HG02870 (cell line): ENCODE measurements around the gene CLPTM1L.

ENCODE experiments used
- ATAC-seq: cut with Tn5 transposase; IDR thresholded peaks from one replicate; pipeline ENCODE4 v1.9.1; 2021; ENCODE audit warnings: mild to moderate bottlenecking, moderate library complexity; ENCODE audit not compliant: unreplicated experiment

The CLPTM1L gene, protein sequence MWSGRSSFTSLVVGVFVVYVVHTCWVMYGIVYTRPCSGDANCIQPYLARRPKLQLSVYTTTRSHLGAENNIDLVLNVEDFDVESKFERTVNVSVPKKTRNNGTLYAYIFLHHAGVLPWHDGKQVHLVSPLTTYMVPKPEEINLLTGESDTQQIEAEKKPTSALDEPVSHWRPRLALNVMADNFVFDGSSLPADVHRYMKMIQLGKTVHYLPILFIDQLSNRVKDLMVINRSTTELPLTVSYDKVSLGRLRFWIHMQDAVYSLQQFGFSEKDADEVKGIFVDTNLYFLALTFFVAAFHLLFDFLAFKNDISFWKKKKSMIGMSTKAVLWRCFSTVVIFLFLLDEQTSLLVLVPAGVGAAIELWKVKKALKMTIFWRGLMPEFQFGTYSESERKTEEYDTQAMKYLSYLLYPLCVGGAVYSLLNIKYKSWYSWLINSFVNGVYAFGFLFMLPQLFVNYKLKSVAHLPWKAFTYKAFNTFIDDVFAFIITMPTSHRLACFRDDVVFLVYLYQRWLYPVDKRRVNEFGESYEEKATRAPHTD

DNA sequence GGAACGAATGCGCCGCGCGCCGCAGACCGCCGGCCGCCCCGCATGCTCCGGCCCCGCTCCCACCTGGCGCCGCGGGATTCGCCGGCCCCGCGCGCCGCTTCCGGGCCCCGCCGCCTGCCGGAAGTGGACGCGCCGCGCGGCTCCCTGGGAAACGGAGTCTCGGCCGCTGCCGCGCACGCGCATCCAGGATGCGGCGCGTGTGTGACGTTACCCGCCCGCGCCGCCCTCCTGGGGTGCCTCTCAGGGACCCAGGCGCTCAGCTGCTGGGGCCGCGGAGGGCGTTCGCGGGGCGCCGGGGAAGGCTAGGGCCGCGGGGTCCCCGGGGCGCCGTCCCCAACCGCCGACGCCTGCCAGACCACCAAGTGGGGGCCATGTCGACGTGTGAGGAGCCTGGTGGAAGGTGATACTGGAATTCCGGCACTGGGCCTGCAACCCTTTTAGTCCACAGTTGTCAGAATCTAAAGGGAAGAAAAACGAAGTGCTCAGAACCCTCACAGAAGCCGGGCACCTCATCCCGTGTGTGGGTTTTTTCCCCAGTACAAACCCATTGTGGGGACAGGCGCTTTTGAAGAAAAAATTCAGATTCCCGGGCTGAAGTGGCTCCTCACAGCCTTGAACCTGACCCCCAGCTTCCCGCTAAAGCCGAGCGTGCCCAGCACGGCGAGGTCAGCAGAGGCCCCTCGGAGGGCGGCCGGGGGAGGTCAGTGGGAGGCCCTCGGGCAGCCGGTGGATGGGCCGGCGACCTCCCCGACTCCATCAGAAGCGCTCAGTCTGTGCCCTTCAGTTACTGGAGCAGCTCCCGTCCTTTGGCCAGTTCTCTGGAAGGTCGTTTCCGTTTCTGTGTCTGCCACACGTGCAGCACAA, at the start of gene CLPTM1L:
Gene CLPTM1L, minus strand, starts transcription at position 125 of the 864 bp plus-strand sequence. CDS start 258 bp downstream, outside the sequence.
- peak; percentile 59 for ATAC-seq

GRCh38 chr5:1393571-1394501, 48.9 kb upstream of the CLPTM1L start:
- no peak for ATAC-seq

- no peak for ATAC-seq
Measured at GRCh38 chr5:1392801-1393565, 48.1 kb upstream of the CLPTM1L start.

DNA sequence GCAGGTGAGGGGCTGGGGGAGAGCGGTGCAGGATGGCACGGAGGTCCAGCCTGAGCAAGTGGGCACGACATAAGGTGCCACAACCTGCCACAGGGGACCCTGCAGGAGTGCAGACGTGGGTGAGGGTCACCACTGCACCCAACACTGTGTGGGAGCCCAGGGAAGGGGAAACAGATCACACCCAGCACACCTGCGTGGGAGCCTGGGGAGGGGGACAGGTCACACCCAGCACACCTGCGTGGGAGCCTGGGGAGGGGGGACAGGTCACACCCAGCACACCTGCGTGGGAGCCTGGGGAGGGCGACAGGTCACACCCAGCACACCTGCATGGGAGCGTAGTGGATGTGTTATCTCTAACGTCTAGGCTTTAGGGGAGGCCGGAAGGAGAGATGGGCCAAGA, 47.4 kb upstream of the CLPTM1L start:
- no peak for ATAC-seq

DNA sequence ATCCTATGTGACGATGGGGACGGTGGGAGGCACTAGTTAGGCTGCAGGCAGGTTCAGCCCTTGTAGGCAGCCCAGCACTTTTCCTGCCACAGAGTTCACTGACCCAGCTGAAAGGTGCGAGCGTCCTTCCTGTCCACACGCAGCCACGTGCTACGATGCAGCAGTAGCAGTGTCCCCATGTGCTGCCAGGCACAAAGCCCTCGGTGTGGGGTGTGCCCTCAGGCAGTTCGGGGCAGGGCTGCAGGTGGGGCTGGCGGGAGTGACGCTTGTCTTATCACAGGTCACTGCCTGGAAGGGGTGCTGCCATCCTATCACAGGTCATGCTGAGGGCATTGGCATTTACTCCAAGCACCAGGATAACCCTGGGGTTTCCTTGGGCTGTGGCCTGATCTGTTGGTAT, 46.8 kb upstream of the CLPTM1L start:
- no peak for ATAC-seq

DNA sequence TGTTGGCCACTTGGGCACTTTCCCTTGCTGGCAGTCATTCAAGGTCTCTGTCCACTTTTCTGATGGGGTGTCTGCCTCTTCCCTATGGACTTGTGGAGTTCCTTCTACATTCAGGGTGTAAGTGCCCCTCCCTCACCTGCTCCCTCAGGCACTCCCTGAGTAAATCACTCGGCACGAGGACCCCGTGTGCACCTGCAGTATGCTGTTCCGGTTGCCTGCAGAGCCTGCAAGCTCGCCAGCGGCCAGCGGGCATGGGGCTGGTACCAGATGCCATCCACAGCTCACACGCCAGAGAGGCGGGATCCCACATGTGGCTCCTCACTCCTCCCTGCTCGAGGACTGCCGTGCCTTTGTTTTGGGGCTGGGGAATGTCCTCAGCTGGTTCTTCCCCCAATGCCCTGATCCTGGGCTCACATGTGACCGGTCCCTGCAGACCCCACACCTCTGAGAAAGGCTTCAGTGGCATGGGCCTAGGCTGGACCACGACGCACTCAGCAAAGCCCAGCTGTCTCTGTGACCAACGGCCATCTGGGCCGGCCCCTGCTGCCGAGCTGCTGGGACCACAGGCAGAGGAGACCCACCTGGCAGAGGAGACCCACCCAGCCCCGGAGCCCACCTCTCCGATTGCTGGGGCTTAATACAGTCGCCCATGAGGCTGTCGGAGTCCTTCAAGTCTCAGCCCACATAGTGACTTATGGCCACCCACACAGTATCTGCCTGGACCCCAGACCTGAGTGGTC, 46.1 kb upstream of the CLPTM1L start:
- ATAC-seq, result no peak

DNA sequence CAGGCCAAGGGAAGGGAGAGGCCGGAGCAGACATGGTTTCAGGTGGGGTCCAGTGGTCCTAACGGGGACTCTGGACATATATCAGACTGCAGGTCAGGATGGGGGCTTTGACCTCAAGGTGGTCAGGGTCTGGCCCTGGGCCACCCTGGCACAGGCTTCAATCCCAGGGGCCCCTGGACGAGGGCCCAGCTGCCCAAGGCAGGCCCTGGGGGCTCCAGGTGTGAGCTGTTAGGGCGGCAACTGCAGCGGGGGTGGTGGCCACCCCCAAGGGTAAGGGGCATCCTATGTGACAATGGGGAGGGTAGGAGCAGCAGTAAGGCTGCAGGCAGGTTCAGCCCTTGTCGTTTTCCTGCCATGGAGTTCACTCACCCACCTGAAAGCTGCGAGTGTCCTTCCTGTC, 45.4 kb upstream of the CLPTM1L start:
- no peak for ATAC-seq

- no peak for ATAC-seq
Measured at GRCh38 chr5:1388383-1388967, 43.6 kb upstream of the CLPTM1L start.

DNA sequence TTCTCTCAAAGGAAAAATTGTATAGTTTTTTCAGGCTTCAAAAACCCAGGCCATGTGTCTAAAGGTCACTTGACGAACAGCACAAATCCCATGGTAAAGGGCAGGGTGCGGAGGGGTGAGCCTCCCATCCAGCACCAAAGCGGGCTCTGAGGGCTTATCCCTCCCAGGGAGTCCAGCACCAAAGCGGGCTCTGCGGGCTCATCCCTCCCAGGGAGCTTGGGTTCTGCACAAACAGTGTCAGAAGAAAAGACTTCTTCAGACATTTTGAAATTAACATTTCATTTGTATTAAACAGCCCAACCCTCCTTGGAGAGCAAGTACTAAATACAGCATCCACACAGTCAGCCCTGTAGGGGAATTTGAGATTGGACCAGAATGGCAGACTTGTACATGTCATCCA, 43.0 kb upstream of the CLPTM1L start:
- ATAC-seq, result no peak

- ATAC-seq, result no peak
Measured at GRCh38 chr5:1387059-1387755, 42.3 kb upstream of the CLPTM1L start.

- ATAC-seq, result peak; percentile 40
Measured at GRCh38 chr5:1386274-1386717, 41.4 kb upstream of the CLPTM1L start.

DNA sequence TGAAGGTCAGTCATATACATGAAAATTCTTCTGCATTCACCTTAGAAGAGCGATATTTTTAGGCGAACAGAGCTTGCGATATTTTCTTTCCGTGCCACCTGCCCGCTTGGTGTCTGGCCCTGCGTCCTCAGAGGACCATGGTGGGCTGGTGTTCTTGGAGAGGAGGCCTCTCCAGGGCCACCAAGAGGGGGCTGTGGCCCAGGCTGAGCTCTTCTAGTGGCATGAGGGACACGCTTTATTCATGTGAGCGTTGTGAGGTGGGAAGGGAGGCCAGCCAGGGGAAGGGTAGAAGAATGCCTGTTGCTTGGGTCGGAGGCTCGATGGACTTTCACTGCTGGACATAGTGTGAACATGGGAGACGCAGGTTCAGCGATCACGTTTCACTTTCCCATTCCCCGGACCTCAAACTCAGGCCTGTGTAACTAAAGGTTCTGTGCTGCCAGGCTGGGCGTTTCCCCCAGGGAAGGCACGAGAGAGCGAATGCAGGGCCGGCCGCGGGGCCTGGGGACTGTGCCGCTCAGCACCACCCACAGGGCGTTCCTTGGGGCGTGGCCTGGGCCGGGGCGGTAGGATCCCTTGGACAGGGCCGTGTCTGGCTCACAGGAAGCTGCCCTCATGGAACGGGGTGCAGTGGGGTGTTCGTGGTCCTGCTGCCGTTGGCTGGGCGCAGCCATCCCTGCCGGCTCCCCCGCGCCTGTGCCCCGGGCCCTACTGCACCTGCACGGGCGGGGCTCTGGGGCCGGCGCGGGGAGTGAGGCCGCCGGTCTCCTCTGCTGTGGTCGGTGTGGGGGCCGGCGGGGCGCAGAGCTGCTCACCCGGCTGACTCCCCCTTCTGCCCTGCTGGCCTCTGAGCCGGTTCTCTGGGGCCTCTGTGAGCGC, 40.7 kb upstream of the CLPTM1L start:
- ATAC-seq, result peak; percentile 94

GRCh38 chr5:1384521-1384920, 39.6 kb upstream of the CLPTM1L start:
- no peak for ATAC-seq

GRCh38 chr5:1383886-1384401, 39.0 kb upstream of the CLPTM1L start:
- no peak for ATAC-seq

DNA sequence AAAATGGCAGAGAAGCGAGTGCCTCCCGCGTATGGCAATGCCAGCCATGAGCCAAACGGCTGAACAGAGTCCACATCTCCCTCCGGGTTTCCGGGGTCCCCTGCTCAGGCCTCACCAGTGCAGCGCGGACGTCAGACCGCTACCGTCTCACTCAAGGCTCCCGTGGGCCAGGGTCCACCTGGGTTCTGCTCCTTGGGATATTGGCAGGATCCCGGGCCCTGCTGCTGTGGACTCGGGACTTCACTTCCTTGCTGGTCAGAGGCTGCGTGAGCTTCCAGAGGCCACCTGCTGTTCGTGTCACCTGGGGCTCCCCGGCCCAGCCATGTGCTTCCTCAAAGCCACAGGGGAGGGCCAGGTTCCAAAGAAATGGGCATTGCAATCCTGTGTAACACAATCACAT, 38.4 kb upstream of the CLPTM1L start:
- no peak for ATAC-seq

GRCh38 chr5:1382248-1382700, 37.4 kb upstream of the CLPTM1L start:
- no peak for ATAC-seq
